Neural cell (in vitro differentiated cells): ENCODE results near the gene PTGR3. TPM values are rescaled to one million over a fixed set of nuclear protein-coding genes. Genes with fewer than 3 reads are reported as not detected.

Experiments
- H2AFZ ChIP-seq: fragments of 200-600, 300-800 bp; sonication (generic), shearing (Covaris generic); 2 replicates; pipeline ENCODE4 v1.6.0; 2014; ENCODE audit warnings: low read depth, mild to moderate bottlenecking, antibody characterized with exemption, low read length, moderate library complexity
- H3F3A ChIP-seq: fragments of 200-600 bp; shearing (Covaris generic); 2 replicates; pipeline ENCODE4 v1.6.1; 2016; ENCODE audit warnings: mild to moderate bottlenecking, moderate library complexity, mixed read lengths, antibody characterized with exemption, low read length; ENCODE audit not compliant: insufficient read depth, poor library complexity, severe bottlenecking
- H3K27ac ChIP-seq: fragments of 200-600, 300-800 bp; sonication (generic), shearing (Covaris generic); 2 replicates; pipeline ENCODE4 v1.5.1; 2014; ENCODE audit warnings: mild to moderate bottlenecking, low read length, moderate library complexity
- H3K27me3 ChIP-seq: fragments of 300-800, 200-600 bp; sonication (generic), shearing (Covaris generic); 2 replicates; pipeline ENCODE4 v1.6.0; 2014; ENCODE audit warnings: mild to moderate bottlenecking, low read depth, low read length, moderate library complexity; ENCODE audit not compliant: insufficient read depth
- H3K36me3 ChIP-seq: fragments of 300-800, 200-600 bp; sonication (generic), shearing (Covaris generic); 2 replicates; pipeline ENCODE4 v1.5.1; 2014; ENCODE audit warnings: mild to moderate bottlenecking, antibody characterized with exemption, low read length, moderate library complexity; ENCODE audit not compliant: insufficient read depth
- H3K4me2 ChIP-seq: fragments of 300-800, 200-600 bp; sonication (generic), shearing (Covaris generic); 2 replicates; pipeline ENCODE4 v1.6.0; 2014; ENCODE audit warnings: mild to moderate bottlenecking, low read length
- H3K4me3 ChIP-seq: fragments of 300-800, 200-600 bp; sonication (generic), shearing (Covaris generic); 2 replicates; pipeline ENCODE4 v1.5.1; 2014; ENCODE audit warnings: mild to moderate bottlenecking, low read length, moderate library complexity
- H3K79me2 ChIP-seq: fragments of 200-600 bp; shearing (Covaris generic); replicated peaks from 2 replicates; pipeline ENCODE4 v1.6.0; 2014; ENCODE audit warnings: mild to moderate bottlenecking, low read length, moderate library complexity; ENCODE audit not compliant: insufficient read depth
- H3K9ac ChIP-seq: fragments of 300-800, 200-600 bp; sonication (generic), shearing (Covaris generic); 2 replicates; pipeline ENCODE4 v1.6.1; 2016; ENCODE audit warnings: mild to moderate bottlenecking, low read length, mixed read lengths
- H3K9me2 ChIP-seq: fragments of 200-600 bp; shearing (Covaris generic); 2 replicates; pipeline ENCODE4 v1.6.1; 2016; ENCODE audit warnings: mild to moderate bottlenecking, low read length, mixed read lengths; ENCODE audit not compliant: insufficient read depth
- H3K9me3 ChIP-seq: fragments of 200-600, 300-800 bp; sonication (generic), shearing (Covaris generic); 2 replicates; pipeline ENCODE4 v1.6.1; 2016; ENCODE audit warnings: mild to moderate bottlenecking, mixed run types, low read length, moderate library complexity, mixed read lengths
- H4K20me1 ChIP-seq: fragments of 200-600 bp; shearing (Covaris generic); 2 replicates; pipeline ENCODE4 v1.6.1; 2016; ENCODE audit warnings: mild to moderate bottlenecking, mixed run types; ENCODE audit not compliant: insufficient read depth
- EP300 ChIP-seq: fragments of 450-650 bp; conservative IDR thresholded peaks from 2 replicates; pipeline ENCODE4 v1.6.1; 2014; ENCODE audit warnings: antibody characterized with exemption, mild to moderate bottlenecking, moderate library complexity; ENCODE audit not compliant: poor library complexity, severe bottlenecking
- EZH2 ChIP-seq: fragments of 200-600, 300-800 bp; shearing (Covaris generic), sonication (generic); IDR thresholded peaks from 2 replicates; pipeline ENCODE4 v1.6.1; 2014; ENCODE audit warnings: antibody characterized with exemption, low read length, borderline replicate concordance, mild to moderate bottlenecking; ENCODE audit not compliant: insufficient read depth, poor library complexity, severe bottlenecking
- MXI1 ChIP-seq: fragments of 450-650 bp; conservative IDR thresholded peaks from 2 replicates; pipeline ENCODE4 v1.6.1; 2014; ENCODE audit warnings: antibody characterized with exemption, mild to moderate bottlenecking; ENCODE audit not compliant: poor library complexity, severe bottlenecking
- POLR2AphosphoS5 ChIP-seq: IDR thresholded peaks from 2 replicates; pipeline ENCODE4 v1.6.1; 2012
- RAD21 ChIP-seq: fragments of 450-650 bp; conservative IDR thresholded peaks from 2 replicates; pipeline ENCODE4 v1.6.1; 2014; ENCODE audit warnings: antibody characterized with exemption, mild to moderate bottlenecking, moderate library complexity
- REST ChIP-seq: IDR thresholded peaks from 2 replicates; pipeline ENCODE4 v1.6.1; 2012; ENCODE audit warnings: borderline replicate concordance
- SMC3 ChIP-seq: fragments of 450-650 bp; conservative IDR thresholded peaks from 2 replicates; pipeline ENCODE4 v1.6.1; 2014; ENCODE audit warnings: antibody characterized with exemption, mild to moderate bottlenecking, moderate library complexity; ENCODE audit not compliant: poor library complexity
- TAF1 ChIP-seq: IDR thresholded peaks from 2 replicates; pipeline ENCODE4 v1.6.1; 2012; ENCODE audit warnings: low read depth
- polyA plus RNA-seq: library from polyadenylated mRNA; depleted of rRNA; stranded (reverse); fragments of >200 nt; gene quantifications from 2 replicates; pipeline ENCODE4 v1.2.3, GENCODE V29; 2014
- TF ChIP-seq, protein P1 (sequence below): fragments of 450-650 bp; IDR thresholded peaks from 2 replicates; pipeline ENCODE4 v1.5.1; 2014; ENCODE audit warnings: antibody characterized with exemption, mild to moderate bottlenecking, moderate library complexity; ENCODE audit not compliant: poor library complexity, severe bottlenecking

The PTGR3 gene
- polyA plus RNA-seq, 1 donor from 2014 or later: 5.9 TPM

- no peaks in the 10 kb centered on the region for H3K9me2 ChIP-seq
- no peak for TF ChIP-seq SMC3
- TF ChIP-seq, protein P1, sequence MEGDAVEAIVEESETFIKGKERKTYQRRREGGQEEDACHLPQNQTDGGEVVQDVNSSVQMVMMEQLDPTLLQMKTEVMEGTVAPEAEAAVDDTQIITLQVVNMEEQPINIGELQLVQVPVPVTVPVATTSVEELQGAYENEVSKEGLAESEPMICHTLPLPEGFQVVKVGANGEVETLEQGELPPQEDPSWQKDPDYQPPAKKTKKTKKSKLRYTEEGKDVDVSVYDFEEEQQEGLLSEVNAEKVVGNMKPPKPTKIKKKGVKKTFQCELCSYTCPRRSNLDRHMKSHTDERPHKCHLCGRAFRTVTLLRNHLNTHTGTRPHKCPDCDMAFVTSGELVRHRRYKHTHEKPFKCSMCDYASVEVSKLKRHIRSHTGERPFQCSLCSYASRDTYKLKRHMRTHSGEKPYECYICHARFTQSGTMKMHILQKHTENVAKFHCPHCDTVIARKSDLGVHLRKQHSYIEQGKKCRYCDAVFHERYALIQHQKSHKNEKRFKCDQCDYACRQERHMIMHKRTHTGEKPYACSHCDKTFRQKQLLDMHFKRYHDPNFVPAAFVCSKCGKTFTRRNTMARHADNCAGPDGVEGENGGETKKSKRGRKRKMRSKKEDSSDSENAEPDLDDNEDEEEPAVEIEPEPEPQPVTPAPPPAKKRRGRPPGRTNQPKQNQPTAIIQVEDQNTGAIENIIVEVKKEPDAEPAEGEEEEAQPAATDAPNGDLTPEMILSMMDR: no peak
- no peak for TF ChIP-seq TAF1
- TF ChIP-seq EZH2: no peak
- no peak for TF ChIP-seq MXI1
- no peak for TF ChIP-seq POLR2AphosphoS5
- no peak for TF ChIP-seq RAD21
- TF ChIP-seq EP300: no peak
- no peak for TF ChIP-seq REST
- H2AFZ ChIP-seq: no peak overlapping the region
- H3K9me3 ChIP-seq: no peaks in the 10 kb centered on the region
- H3K27me3 ChIP-seq: peaks cover 56% of the 10 kb centered on the region
- H3K36me3 ChIP-seq: no peaks in the 10 kb centered on the region
- no peaks in the 10 kb centered on the region for H4K20me1 ChIP-seq
- H3K4me3 ChIP-seq: no peak overlapping the region
- no peak overlapping the region for H3K9ac ChIP-seq
- H3K79me2 ChIP-seq: no peaks in the 10 kb centered on the region
- peaks cover 4% of the 10 kb centered on the region for H3F3A ChIP-seq
- H3K27ac ChIP-seq: no peak overlapping the region
- no peak overlapping the region for H3K4me2 ChIP-seq
Measured at GRCh38 chr18:75213611-75214331, 4.8 kb upstream of the PTGR3 start.

GRCh38 chr18:75212751-75213090 is 3.8 kb upstream of the PTGR3 start:
- Histone ChIP-seq H3K4me3 (peak overlapping the region; percentile 63), H3K79me2 (peaks cover under 1% of the 10 kb centered on the region)

More at GRCh38 chr18:75212751-75213090, 3.8 kb upstream of the PTGR3 start:
- H3K27ac ChIP-seq: no peak overlapping the region
- no peak for TF ChIP-seq REST
- TF ChIP-seq RAD21: no peak
- TF ChIP-seq SMC3: no peak
- TF ChIP-seq TAF1: no peak
- no peak for TF ChIP-seq EZH2
- no peak for TF ChIP-seq EP300
- TF ChIP-seq, protein P1: no peak
- TF ChIP-seq MXI1: no peak
- no peak for TF ChIP-seq POLR2AphosphoS5
- peaks cover under 1% of the 10 kb centered on the region for H4K20me1 ChIP-seq
- no peak overlapping the region for H3K4me2 ChIP-seq
- no peaks in the 10 kb centered on the region for H3K36me3 ChIP-seq
- no peaks in the 10 kb centered on the region for H3K9me3 ChIP-seq
- H3K9me2 ChIP-seq: no peaks in the 10 kb centered on the region
- H3K27me3 ChIP-seq: peaks cover 64% of the 10 kb centered on the region
- no peak overlapping the region for H3K9ac ChIP-seq
- H2AFZ ChIP-seq: no peak overlapping the region
- H3F3A ChIP-seq: peaks cover 4% of the 10 kb centered on the region
